ENCODE data around the gene GFI1. TPM values are rescaled to one million over a fixed set of nuclear protein-coding genes. Genes with fewer than 3 reads are reported as not detected.
A peak's percentile ranks its signal among the peaks of the same experiment; 100 is the strongest.

GFI1 gene
- total and polyA plus RNA-seq, 2 of the 8 experiments (the other 6 are each of a cell fraction or from before 2014, with no cell fraction given), result 0.08 to 0.17 TPM

- peaks cover 0 to 2% (median 0%) of the 10 kb centered on the region in 4 experiments; a peak in 1 of 8 replicates for H3K36me3 ChIP-seq (ENCODE audit: control insufficient read depth in 2 of 4, insufficient read depth in 4 of 4, low read length in 3 of 4)
- H2BK120ac ChIP-seq (replicated peaks; ENCODE audit: low read depth, low read length), result no peak overlapping the region
- no peak overlapping the region for H2AK5ac ChIP-seq (ENCODE audit: low read depth, low read length)
- no peak overlapping the region for H3K56ac ChIP-seq (replicated peaks; ENCODE audit: insufficient read length, low read depth, low read length)
- H4K5ac ChIP-seq (ENCODE audit: insufficient read length, low read depth, low read length), result no peak overlapping the region
- no peak overlapping the region for H3K23ac ChIP-seq (ENCODE audit: insufficient read length)
- peak overlapping the region; percentile 31 to 63 (median 44); a peak in 6 of 8 replicates for H3K4me3 ChIP-seq (ENCODE audit: extremely low read depth in 1 of 4, insufficient read depth in 2 of 4, low read depth in 3 of 4, low read length in 4 of 4)
- H3K23me2 ChIP-seq (ENCODE audit: low read depth, low read length), result peaks cover 23% of the 10 kb centered on the region; the same call in 1 of the 2 replicates
- H3K79me1 ChIP-seq (ENCODE audit: low read depth, low read length), result no peaks in the 10 kb centered on the region
- peak overlapping the region; percentile 81 to 97 for H3K4me2 ChIP-seq (ENCODE audit: insufficient read depth in 1 of 2, low read depth in 2 of 2, low read length in 2 of 2)
- H3K14ac ChIP-seq (ENCODE audit: insufficient read length), result no peak overlapping the region
- H3K27ac ChIP-seq (ENCODE audit: low read depth, low read length), result no peak overlapping the region
- 19% methylated on average over 7 of the region's 7 CpGs; no CpG with 5 or more reads in 1 of the 2 experiments for WGBS, 2 experiments (ENCODE audit: extremely low coverage in 1 of 2, insufficient coverage in 1 of 2, insufficient read length in 1 of 2, insufficient replicate concordance in 2 of 2, low coverage in 1 of 2, low lambda C conversion rate in 2 of 2, missing lambda C conversion rate in 1 of 2)
- DNase-seq (ENCODE audit: low read depth in 1 of 2, low spot score in 2 of 2), result no peak
- peaks cover 57 to 73% (median 68%) of the 10 kb centered on the region in 4 experiments for H3K27me3 ChIP-seq (replicated peaks in 1 of 4; ENCODE audit: control insufficient read depth in 3 of 4, extremely low read depth in 1 of 4, insufficient read depth in 3 of 4, low read length in 3 of 4)
- H2BK15ac ChIP-seq (ENCODE audit: low read length), result no peak overlapping the region
- H3K79me2 ChIP-seq (ENCODE audit: control insufficient read depth in 1 of 2, insufficient read depth in 2 of 2, low read length in 2 of 2), result no peaks in the 10 kb centered on the region
- peaks cover 0 to 33% (median 19%) of the 10 kb centered on the region in 4 experiments; a peak in 6 of 7 replicates for H3K4me1 ChIP-seq (replicated peaks in 1 of 4; ENCODE audit: control insufficient read depth in 3 of 4, insufficient read depth in 4 of 4, low read length in 3 of 4)
- FAIRE-seq, result no peak
- TF ChIP-seq EZH2 (IDR thresholded peaks at IDR 0.05; ENCODE audit: low read depth, low read length, severe bottlenecking) (no peak), TBP (IDR thresholded peaks at IDR 0.05; ENCODE audit: low read depth, low read length) (no peak), SUZ12 (IDR thresholded peaks at IDR 0.05; ENCODE audit: low read length) (peak; percentile 11; the same call in 1 of the 2 replicates), SIRT6 (IDR thresholded peaks at IDR 0.05; ENCODE audit: low read length) (no peak)
- H3K18ac ChIP-seq (ENCODE audit: extremely low read depth, low read length), result no peak overlapping the region
- peaks cover 0 to 10% of the 10 kb centered on the region in 2 experiments for H4K20me1 ChIP-seq (replicated peaks in 1 of 2; ENCODE audit: control insufficient read depth in 1 of 2, insufficient read depth in 2 of 2, low read length in 2 of 2)
- CTCF ChIA-PET (ENCODE audit: partially characterized antibody), result interaction anchor here (0.5 to 1.2 kb wide), 5 partner anchors 24 to 545 kb away, joined by 3 to 4 read pairs (median 3); no protein-coding TSS in a partner anchor
- no peaks in the 10 kb centered on the region for H3K9me3 ChIP-seq (ENCODE audit: insufficient read depth in 2 of 2, low read depth in 1 of 2, low read length in 1 of 2)
- H3K4ac ChIP-seq (replicated peaks; ENCODE audit: insufficient read length, low read depth, low read length), result no peak overlapping the region
- no peak overlapping the region for H3K9ac ChIP-seq (replicated peaks in 1 of 4; ENCODE audit: extremely low read depth in 1 of 4, low read depth in 3 of 4, low read length in 3 of 4)
- H2BK20ac ChIP-seq (ENCODE audit: low read length), result no peak overlapping the region
- no peak overlapping the region for H2BK12ac ChIP-seq (ENCODE audit: low read depth, low read length)
- POLR2A ChIA-PET (ENCODE audit: partially characterized antibody), result no interaction called here
- no peak overlapping the region for H2BK5ac ChIP-seq (ENCODE audit: low read depth, low read length)
- H4K8ac ChIP-seq (ENCODE audit: extremely low read depth, insufficient read depth, low read length), result no peak overlapping the region
- H2AFZ ChIP-seq (ENCODE audit: low read length), result no peak overlapping the region
- no peak overlapping the region for H4K91ac ChIP-seq (replicated peaks; ENCODE audit: insufficient read length, low read length)
Observed at GRCh38 chr1:92487078-92487605, 417 bp upstream of the GFI1 start.

All from H1 (cell line).